AG04449 (cell line): ENCODE data around the gene PLD3.
"Not testable (repeated sequence)": the region's sequence is repeated elsewhere in the genome, so short reads cannot be mapped to it uniquely, and the experiment has no call there.

Source experiments
- CTCF ChIA-PET: fragments of 350-600 bp; formaldehyde crosslinking; extraction: SDS; loops from one replicate; lab custom pipeline; 2021; ENCODE audit warnings: antibody characterized with exemption; lab: Yijun Ruan, JAX
- POLR2A ChIA-PET: fragments of 400-600, 350-600 bp; formaldehyde crosslinking; extraction: SDS; loops from one replicate; lab custom pipeline; 2020; ENCODE audit warnings: antibody characterized with exemption, inconsistent platforms; lab: Yijun Ruan, JAX
- DNase-seq: peaks from one replicate; pipeline ENCODE4 v3.0.0-alpha.2; 2010; ENCODE audit warnings: low read depth, low spot score
- H3K4me3 ChIP-seq: 2 replicates; pipeline ENCODE4 v1.5.1; 2011; ENCODE audit warnings: low read depth, mild to moderate bottlenecking, control low read depth, low read length
- TF ChIP-seq, protein P1 (sequence below): IDR thresholded peaks from one replicate; pipeline ENCODE4 v1.5.1; 2011; ENCODE audit warnings: mild to moderate bottlenecking, moderate library complexity, low read length, control low read depth, inconsistent platforms; ENCODE audit not compliant: insufficient read depth; ENCODE audit errors: missing control alignments

PLD3 gene

GRCh38 chr19:40322951-40323615 lies 25.4 kb upstream of the PLD3 start:
- TF ChIP-seq, protein P1, sequence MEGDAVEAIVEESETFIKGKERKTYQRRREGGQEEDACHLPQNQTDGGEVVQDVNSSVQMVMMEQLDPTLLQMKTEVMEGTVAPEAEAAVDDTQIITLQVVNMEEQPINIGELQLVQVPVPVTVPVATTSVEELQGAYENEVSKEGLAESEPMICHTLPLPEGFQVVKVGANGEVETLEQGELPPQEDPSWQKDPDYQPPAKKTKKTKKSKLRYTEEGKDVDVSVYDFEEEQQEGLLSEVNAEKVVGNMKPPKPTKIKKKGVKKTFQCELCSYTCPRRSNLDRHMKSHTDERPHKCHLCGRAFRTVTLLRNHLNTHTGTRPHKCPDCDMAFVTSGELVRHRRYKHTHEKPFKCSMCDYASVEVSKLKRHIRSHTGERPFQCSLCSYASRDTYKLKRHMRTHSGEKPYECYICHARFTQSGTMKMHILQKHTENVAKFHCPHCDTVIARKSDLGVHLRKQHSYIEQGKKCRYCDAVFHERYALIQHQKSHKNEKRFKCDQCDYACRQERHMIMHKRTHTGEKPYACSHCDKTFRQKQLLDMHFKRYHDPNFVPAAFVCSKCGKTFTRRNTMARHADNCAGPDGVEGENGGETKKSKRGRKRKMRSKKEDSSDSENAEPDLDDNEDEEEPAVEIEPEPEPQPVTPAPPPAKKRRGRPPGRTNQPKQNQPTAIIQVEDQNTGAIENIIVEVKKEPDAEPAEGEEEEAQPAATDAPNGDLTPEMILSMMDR = no peak
- no peak for DNase-seq
- H3K4me3 ChIP-seq = no peak overlapping the region
- CTCF ChIA-PET = interaction anchor here (0.6 to 2.0 kb wide), 2 partner anchors 18 to 198 kb away, joined by 3 to 10 read pairs; no protein-coding TSS in a partner anchor
- POLR2A ChIA-PET = no interaction called here

- TF ChIP-seq, protein P1 = no peak
- ChIA-PET POLR2A (no interaction called here), CTCF (interaction anchor here (2.0 kb wide), 1 partner anchor 19 kb away, joined by 10 read pairs; no protein-coding TSS in a partner anchor)
- DNase-seq = no peak
- no peak overlapping the region for H3K4me3 ChIP-seq
These were observed 24.8 kb upstream of the PLD3 start for GRCh38 chr19:40323705-40324104.

DNA sequence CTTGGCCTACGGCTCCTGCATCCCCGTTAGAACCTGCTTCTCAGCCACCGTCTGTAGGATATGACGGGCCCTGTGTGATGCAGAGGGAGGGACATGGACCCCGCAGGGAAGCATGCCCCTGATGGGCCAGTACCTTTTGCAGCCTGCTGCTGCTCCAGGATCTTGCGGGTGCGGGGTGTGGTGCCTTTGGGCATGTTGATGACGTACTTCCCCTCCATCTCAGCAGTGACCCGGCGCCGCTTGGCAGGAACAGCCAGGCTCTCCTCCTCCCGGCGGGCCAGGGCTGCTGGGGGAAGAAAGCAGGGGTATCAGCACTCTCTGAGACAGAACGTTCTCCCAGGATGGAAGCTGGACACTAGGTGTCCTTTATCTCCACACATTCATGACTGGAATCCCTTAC lies 22.3 kb upstream of the PLD3 start:
- H3K4me3 ChIP-seq = no peak overlapping the region
- TF ChIP-seq, protein P1 = no peak
- ChIA-PET CTCF (interaction anchor here (0.7 to 1.4 kb wide), 2 partner anchors 22 to 93 kb away, joined by 3 to 6 read pairs; no protein-coding TSS in a partner anchor), POLR2A (no interaction called here)
- DNase-seq = no peak

DNA sequence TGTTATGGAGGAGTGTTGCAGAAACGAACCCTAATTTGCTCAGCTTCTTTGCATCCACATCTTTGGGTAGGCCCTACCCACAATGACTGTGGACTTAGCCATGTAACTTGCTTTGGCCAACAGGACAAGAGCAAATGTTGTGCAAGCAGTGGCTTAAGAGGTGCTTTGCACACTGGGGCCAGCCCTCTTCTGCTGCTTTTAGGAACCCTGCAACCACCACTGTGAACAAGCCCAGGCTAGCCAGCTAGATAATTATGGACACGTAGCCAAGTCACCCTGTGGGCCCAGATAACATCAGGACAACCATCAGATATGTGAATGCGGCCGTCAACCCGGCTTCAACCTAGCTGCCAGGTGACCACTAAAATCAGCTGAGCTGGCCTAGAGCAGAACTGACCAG lies 17.4 kb upstream of the PLD3 start:
- ChIA-PET POLR2A (no interaction called here), CTCF (interaction anchor here (1.1 to 3.5 kb wide), 3 partner anchors 26 to 304 kb away, joined by 3 to 15 read pairs (median 6); no protein-coding TSS in a partner anchor)
- no peak for DNase-seq
- no peak overlapping the region for H3K4me3 ChIP-seq
- TF ChIP-seq, protein P1 = no peak

- CTCF ChIA-PET = no interaction called here
- no peak overlapping the region for H3K4me3 ChIP-seq
- TF ChIP-seq, protein P1 = no peak
- DNase-seq = no peak
- POLR2A ChIA-PET = no interaction called here
These were observed 15.8 kb upstream of the PLD3 start for GRCh38 chr19:40332669-40333068.

DNA sequence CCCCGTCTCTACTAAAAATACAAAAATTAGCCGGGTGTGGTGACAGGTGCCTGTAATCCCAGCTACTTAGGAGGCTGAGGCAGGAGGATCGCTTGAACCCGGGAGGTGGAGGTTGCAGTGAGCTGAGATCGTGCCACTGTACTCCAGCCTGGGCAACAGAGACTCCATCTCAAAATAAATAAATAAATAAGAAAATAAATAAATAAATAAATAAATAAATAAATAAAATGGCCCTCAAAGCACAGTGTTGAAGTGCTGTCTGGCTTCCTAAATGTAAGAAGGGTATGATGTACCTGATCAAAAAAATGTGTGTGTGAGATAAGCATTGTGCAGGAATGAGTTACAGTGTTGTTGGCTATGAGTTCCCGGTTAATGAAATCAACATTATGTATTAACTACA lies 15.4 kb upstream of the PLD3 start:
- DNase-seq, POLR2A ChIA-PET, H3K4me3 ChIP-seq: not testable (repeated sequence)
- CTCF ChIA-PET = interaction anchor here (0.6 to 0.8 kb wide), 2 partner anchors 27 to 131 kb away, joined by 3 to 4 read pairs; no protein-coding TSS in a partner anchor
